MG63 (cell line): ENCODE measurements around the gene SLC5A1. TPM values are rescaled to one million over a fixed set of nuclear protein-coding genes. Genes with fewer than 3 reads are reported as not detected.
"Not testable (repeated sequence)": the region's sequence is repeated elsewhere in the genome, so short reads cannot be mapped to it uniquely, and the experiment has no call there.

Experiments
- DNase-seq: peaks from one replicate; pipeline ENCODE4 v3.0.0-alpha.2; 2020
- H3K27me3 ChIP-seq: fragments of 250-450 bp; sonication (Bioruptor Pico); 2 replicates; pipeline ENCODE4 v1.5.1; 2020; ENCODE audit warnings: mild to moderate bottlenecking, moderate library complexity
- H3K36me3 ChIP-seq: fragments of 250-450 bp; sonication (Bioruptor Pico); 2 replicates; pipeline ENCODE4 v1.5.1; 2020; ENCODE audit warnings: mild to moderate bottlenecking, moderate library complexity
- H3K4me3 ChIP-seq: fragments of 250-450 bp; sonication (Bioruptor Pico); 2 replicates; pipeline ENCODE4 v1.5.1; 2020; ENCODE audit warnings: mild to moderate bottlenecking, moderate library complexity
- H3K9me3 ChIP-seq: fragments of 250-450 bp; sonication (Bioruptor Pico); 2 replicates; pipeline ENCODE4 v1.5.1; 2020; ENCODE audit warnings: mild to moderate bottlenecking, moderate library complexity
- total RNA-seq: library from RNA; depleted of rRNA; stranded (reverse); fragments of >200 nt; shearing (Covaris generic); gene quantifications from 2 replicates; pipeline ENCODE4 v1.2.3, GENCODE V29; 2014; ENCODE audit warnings: low replicate concordance; rRNA removed

Gene SLC5A1
- total RNA-seq, 1 experiment from 2014 or later, result not detected

- not testable (repeated sequence) for H3K9me3 ChIP-seq, H3K27me3 ChIP-seq, DNase-seq, H3K4me3 ChIP-seq, H3K36me3 ChIP-seq
These were observed 107.6 kb downstream of the SLC5A1 start for GRCh38 chr22:32150647-32151046.

GRCh38 chr22:32151641-32152040 lies 108.6 kb downstream of the SLC5A1 start:
- H3K9me3 ChIP-seq, H3K36me3 ChIP-seq, H3K27me3 ChIP-seq, DNase-seq, H3K4me3 ChIP-seq: not testable (repeated sequence)

GRCh38 chr22:32154727-32155126 lies 111.7 kb downstream of the SLC5A1 start:
- H3K36me3 ChIP-seq, H3K9me3 ChIP-seq, DNase-seq, H3K27me3 ChIP-seq, H3K4me3 ChIP-seq: not testable (repeated sequence)

- not testable (repeated sequence) for H3K27me3 ChIP-seq, DNase-seq, H3K9me3 ChIP-seq, H3K36me3 ChIP-seq, H3K4me3 ChIP-seq
These were observed 114.6 kb downstream of the SLC5A1 start for GRCh38 chr22:32157632-32158031.

- H3K36me3 ChIP-seq, result no peaks in the 10 kb centered on the region
- H3K4me3 ChIP-seq, result no peak within 1 kb of the TSS
- no peak for DNase-seq
- H3K27me3 ChIP-seq, result peaks cover 15% of the 10 kb centered on the region
- no peaks in the 10 kb centered on the region for H3K9me3 ChIP-seq
These were observed 115.9 kb downstream of the SLC5A1 start, which contains the start of gene C22orf42 for GRCh38 chr22:32158712-32159533. TSS of gene C22orf42 (minus strand) at chr22:32159303. CDS start at chr22:32159215, 88 bp downstream.

GRCh38 chr22:32160411-32160810 lies 117.3 kb downstream of the SLC5A1 start:
- peaks cover 20% of the 10 kb centered on the region for H3K27me3 ChIP-seq
- DNase-seq, H3K36me3 ChIP-seq, H3K9me3 ChIP-seq, H3K4me3 ChIP-seq: not testable (repeated sequence)

Other genes with a start within 250 kb of the SLC5A1 start
- 92.2 and 125 TPM in 2 replicates for gene YWHAH, start 98.7 kb upstream of the SLC5A1 start, total RNA-seq
- not detected in 2 replicates for gene C22orf42, start 116.0 kb downstream of the SLC5A1 start, total RNA-seq
- not detected in 2 replicates for gene RFPL2, start 161.8 kb downstream of the SLC5A1 start, total RNA-seq
- gene SLC5A4, start 212.1 kb downstream of the SLC5A1 start, total RNA-seq, result not detected in 2 replicates